Measurements from ENCODE around the gene B4GALNT4. TPM values are rescaled to one million over a fixed set of nuclear protein-coding genes. Genes with fewer than 3 reads are reported as not detected.

Gene B4GALNT4
- total and polyA plus RNA-seq, 2 of the 13 experiments (the other 11 are each of a cell fraction or from before 2014, with no cell fraction given), result 30.5 to 50.1 TPM

DNA sequence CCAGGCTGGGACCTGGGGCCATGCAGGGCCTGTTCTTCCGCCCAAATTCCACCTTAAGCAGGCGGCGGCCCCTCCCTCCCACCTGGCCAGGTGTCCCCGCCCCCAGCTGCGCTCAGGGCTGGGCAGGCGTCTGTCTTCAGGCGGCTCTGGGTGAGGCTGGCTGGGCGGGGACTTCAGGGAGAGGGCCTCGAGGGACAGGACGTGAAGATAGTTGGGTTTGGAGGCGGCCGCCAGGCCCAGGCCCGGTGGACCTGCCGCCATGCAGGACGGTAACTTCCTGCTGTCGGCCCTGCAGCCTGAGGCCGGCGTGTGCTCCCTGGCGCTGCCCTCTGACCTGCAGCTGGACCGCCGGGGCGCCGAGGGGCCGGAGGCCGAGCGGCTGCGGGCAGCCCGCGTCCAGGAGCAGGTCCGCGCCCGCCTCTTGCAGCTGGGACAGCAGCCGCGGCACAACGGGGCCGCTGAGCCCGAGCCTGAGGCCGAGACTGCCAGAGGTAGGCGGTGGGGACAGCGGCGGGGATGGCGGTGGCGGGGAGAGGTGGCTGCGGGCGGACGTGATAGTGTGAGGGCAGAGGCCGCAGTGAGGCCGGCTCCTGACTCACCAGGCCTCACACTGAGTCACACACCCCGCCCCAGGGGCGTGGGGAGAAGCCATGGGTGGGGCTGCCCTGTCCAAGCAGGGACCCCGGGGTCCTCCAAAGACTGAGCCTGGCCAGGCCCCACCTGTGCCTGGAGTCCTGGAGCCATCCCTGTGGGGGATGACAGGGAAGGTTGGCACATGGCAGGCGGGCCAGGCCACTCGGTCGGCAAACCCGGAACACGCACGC is 24.9 kb downstream of the B4GALNT4 start, which contains the start of gene PKP3 (continued):
- no peak for TF ChIP-seq ZNF260 (CRISPR knock-in tag; IDR thresholded peaks at IDR 0.05; ENCODE audit: borderline replicate concordance, low read depth)
- TF ChIP-seq SIN3A (IDR thresholded peaks at IDR 0.05; ENCODE audit: borderline replicate concordance, low read depth, low read length), result 0 out of 2 replicates have a peak, but pooled peaks have one; percentile 20
- no peak for TF ChIP-seq TSC22D2 (CRISPR knock-in tag; IDR thresholded peaks at IDR 0.05; ENCODE audit: borderline replicate concordance)
- TF ChIP-seq NCOR1 (IDR thresholded peaks at IDR 0.05; ENCODE audit: borderline replicate concordance, low read length), result no peak
- peak; percentile 31 for TF ChIP-seq MYC (CRISPR knock-in tag; IDR thresholded peaks at IDR 0.05; ENCODE audit: borderline replicate concordance)
- TF ChIP-seq, protein P1, sequence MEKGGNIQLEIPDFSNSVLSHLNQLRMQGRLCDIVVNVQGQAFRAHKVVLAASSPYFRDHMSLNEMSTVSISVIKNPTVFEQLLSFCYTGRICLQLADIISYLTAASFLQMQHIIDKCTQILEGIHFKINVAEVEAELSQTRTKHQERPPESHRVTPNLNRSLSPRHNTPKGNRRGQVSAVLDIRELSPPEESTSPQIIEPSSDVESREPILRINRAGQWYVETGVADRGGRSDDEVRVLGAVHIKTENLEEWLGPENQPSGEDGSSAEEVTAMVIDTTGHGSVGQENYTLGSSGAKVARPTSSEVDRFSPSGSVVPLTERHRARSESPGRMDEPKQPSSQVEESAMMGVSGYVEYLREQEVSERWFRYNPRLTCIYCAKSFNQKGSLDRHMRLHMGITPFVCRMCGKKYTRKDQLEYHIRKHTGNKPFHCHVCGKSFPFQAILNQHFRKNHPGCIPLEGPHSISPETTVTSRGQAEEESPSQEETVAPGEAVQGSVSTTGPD (CRISPR knock-in tag; IDR thresholded peaks at IDR 0.05), result no peak
- TF ChIP-seq MAZ (IDR thresholded peaks at IDR 0.05; ENCODE audit: borderline replicate concordance, low read depth, low read length), result no peak
- TF ChIP-seq MAZ (CRISPR knock-in tag; IDR thresholded peaks at IDR 0.05; ENCODE audit: low read depth), result peak; percentile 59; the same call in 1 of the 2 replicates
- TF ChIP-seq, protein P2, sequence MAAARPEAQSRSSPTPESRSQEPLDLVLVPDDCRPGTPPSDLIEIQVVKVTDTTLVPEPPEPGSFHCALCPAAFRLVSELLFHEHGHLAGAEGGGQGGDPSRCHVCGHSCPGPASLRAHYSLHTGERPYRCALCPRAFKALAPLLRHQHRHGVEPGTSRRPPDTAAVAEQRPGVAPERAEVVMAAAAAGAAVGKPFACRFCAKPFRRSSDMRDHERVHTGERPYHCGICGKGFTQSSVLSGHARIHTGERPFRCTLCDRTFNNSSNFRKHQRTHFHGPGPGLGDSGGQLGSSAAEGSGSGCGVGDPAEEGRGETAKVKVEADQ (CRISPR knock-in tag; IDR thresholded peaks at IDR 0.05; ENCODE audit: borderline replicate concordance), result 0 out of 2 replicates have a peak, but pooled peaks have one; percentile 22
- TF ChIP-seq ZNF83 (CRISPR knock-in tag; IDR thresholded peaks at IDR 0.05; ENCODE audit: borderline replicate concordance), result 0 out of 2 replicates have a peak, but pooled peaks have one; percentile 15
- TF ChIP-seq, protein P3, sequence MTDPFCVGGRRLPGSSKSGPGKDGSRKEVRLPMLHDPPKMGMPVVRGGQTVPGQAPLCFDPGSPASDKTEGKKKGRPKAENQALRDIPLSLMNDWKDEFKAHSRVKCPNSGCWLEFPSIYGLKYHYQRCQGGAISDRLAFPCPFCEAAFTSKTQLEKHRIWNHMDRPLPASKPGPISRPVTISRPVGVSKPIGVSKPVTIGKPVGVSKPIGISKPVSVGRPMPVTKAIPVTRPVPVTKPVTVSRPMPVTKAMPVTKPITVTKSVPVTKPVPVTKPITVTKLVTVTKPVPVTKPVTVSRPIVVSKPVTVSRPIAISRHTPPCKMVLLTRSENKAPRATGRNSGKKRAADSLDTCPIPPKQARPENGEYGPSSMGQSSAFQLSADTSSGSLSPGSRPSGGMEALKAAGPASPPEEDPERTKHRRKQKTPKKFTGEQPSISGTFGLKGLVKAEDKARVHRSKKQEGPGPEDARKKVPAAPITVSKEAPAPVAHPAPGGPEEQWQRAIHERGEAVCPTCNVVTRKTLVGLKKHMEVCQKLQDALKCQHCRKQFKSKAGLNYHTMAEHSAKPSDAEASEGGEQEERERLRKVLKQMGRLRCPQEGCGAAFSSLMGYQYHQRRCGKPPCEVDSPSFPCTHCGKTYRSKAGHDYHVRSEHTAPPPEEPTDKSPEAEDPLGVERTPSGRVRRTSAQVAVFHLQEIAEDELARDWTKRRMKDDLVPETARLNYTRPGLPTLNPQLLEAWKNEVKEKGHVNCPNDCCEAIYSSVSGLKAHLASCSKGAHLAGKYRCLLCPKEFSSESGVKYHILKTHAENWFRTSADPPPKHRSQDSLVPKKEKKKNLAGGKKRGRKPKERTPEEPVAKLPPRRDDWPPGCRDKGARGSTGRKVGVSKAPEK (CRISPR knock-in tag; IDR thresholded peaks at IDR 0.05; ENCODE audit: borderline replicate concordance), result no peak
- TF ChIP-seq, protein P4, sequence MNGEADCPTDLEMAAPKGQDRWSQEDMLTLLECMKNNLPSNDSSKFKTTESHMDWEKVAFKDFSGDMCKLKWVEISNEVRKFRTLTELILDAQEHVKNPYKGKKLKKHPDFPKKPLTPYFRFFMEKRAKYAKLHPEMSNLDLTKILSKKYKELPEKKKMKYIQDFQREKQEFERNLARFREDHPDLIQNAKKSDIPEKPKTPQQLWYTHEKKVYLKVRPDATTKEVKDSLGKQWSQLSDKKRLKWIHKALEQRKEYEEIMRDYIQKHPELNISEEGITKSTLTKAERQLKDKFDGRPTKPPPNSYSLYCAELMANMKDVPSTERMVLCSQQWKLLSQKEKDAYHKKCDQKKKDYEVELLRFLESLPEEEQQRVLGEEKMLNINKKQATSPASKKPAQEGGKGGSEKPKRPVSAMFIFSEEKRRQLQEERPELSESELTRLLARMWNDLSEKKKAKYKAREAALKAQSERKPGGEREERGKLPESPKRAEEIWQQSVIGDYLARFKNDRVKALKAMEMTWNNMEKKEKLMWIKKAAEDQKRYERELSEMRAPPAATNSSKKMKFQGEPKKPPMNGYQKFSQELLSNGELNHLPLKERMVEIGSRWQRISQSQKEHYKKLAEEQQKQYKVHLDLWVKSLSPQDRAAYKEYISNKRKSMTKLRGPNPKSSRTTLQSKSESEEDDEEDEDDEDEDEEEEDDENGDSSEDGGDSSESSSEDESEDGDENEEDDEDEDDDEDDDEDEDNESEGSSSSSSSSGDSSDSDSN (CRISPR knock-in tag; IDR thresholded peaks at IDR 0.05), result peak; percentile 86
- TF ChIP-seq ARNT2 (CRISPR knock-in tag; IDR thresholded peaks at IDR 0.05; ENCODE audit: low read depth), result peak; percentile 71
- no peak; the same call in 1 of the 2 replicates for TF ChIP-seq ZNF333 (CRISPR knock-in tag; IDR thresholded peaks at IDR 0.05; ENCODE audit: borderline replicate concordance)
- TF ChIP-seq TCF12 (IDR thresholded peaks at IDR 0.05), result no peak
- TF ChIP-seq TCF12 (CRISPR knock-in tag; IDR thresholded peaks at IDR 0.05), result peak; percentile 34; the same call in 1 of the 2 replicates
